AG20443 (cell line): Measurements from ENCODE around the gene AGBL4.
A peak's percentile ranks its signal among the peaks of the same experiment; 100 is the strongest.

ENCODE experiments used
- DNase-seq: peaks from one replicate; pipeline ENCODE4 v3.0.0; 2012; ENCODE audit warnings: low spot score, mixed read lengths

Gene AGBL4

GRCh38 chr1:48644905-48645605 lies 1378.7 kb downstream of the AGBL4 start:
- DNase-seq = no peak

GRCh38 chr1:48644190-48644900 lies 1379.4 kb downstream of the AGBL4 start:
- no peak for DNase-seq

GRCh38 chr1:48643193-48643592 lies 1380.6 kb downstream of the AGBL4 start:
- no peak for DNase-seq

- no peak for DNase-seq
These were observed 1382.8 kb downstream of the AGBL4 start for GRCh38 chr1:48640836-48641492.

GRCh38 chr1:48629867-48630266 lies 1393.9 kb downstream of the AGBL4 start:
- DNase-seq = no peak

- no peak for DNase-seq
These were observed 1396.3 kb downstream of the AGBL4 start for GRCh38 chr1:48627486-48627885.

GRCh38 chr1:48619539-48619938 lies 1404.2 kb downstream of the AGBL4 start:
- no peak for DNase-seq

- peak; percentile 30 for DNase-seq
These were observed 1406.5 kb downstream of the AGBL4 start for GRCh38 chr1:48617252-48617651.

GRCh38 chr1:48616710-48617109 lies 1407.0 kb downstream of the AGBL4 start:
- no peak for DNase-seq

GRCh38 chr1:48611841-48612240 lies 1411.9 kb downstream of the AGBL4 start:
- no peak for DNase-seq

GRCh38 chr1:48610628-48611542 lies 1412.9 kb downstream of the AGBL4 start:
- DNase-seq = no peak

GRCh38 chr1:48608882-48609281 lies 1414.9 kb downstream of the AGBL4 start:
- no peak for DNase-seq

- no peak for DNase-seq
These were observed 1420.5 kb downstream of the AGBL4 start for GRCh38 chr1:48603222-48603621.

- DNase-seq = no peak
These were observed 1421.4 kb downstream of the AGBL4 start for GRCh38 chr1:48602349-48602748.

- DNase-seq = no peak
These were observed 1423.6 kb downstream of the AGBL4 start for GRCh38 chr1:48600182-48600581.

GRCh38 chr1:48597663-48598062 lies 1426.1 kb downstream of the AGBL4 start:
- no peak for DNase-seq

GRCh38 chr1:48596046-48596445 lies 1427.7 kb downstream of the AGBL4 start:
- DNase-seq = no peak

- DNase-seq = no peak
These were observed 1428.1 kb downstream of the AGBL4 start for GRCh38 chr1:48595613-48596012.

- no peak for DNase-seq
These were observed 1431.4 kb downstream of the AGBL4 start for GRCh38 chr1:48592330-48592729.

- DNase-seq = no peak
These were observed 1432.6 kb downstream of the AGBL4 start for GRCh38 chr1:48591181-48591580.

GRCh38 chr1:48588061-48588460 lies 1435.7 kb downstream of the AGBL4 start:
- no peak for DNase-seq

- no peak for DNase-seq
These were observed 1441.3 kb downstream of the AGBL4 start for GRCh38 chr1:48582408-48582807.
